Activated naive CD4-positive, alpha-beta T cell treated with anti-CD3 and anti-CD28 coated beads, Interleukin-2, amount 50 U/mL, for 16 hours (primary cell): ENCODE measurements around the gene CALHM4.
"Not testable (repeated sequence)": the region's sequence is repeated elsewhere in the genome, so short reads cannot be mapped to it uniquely, and the experiment has no call there.

Experiments
- DNase-seq: peaks from one replicate; pipeline ENCODE4 v3.0.0-alpha.2; 2020

The CALHM4 gene

GRCh38 chr6:116579143-116579542 lies 25.6 kb downstream of the CALHM4 start:
- no peak for DNase-seq

GRCh38 chr6:116580198-116580597 lies 26.6 kb downstream of the CALHM4 start:
- DNase-seq = no peak

- no peak for DNase-seq
Observed at GRCh38 chr6:116586276-116586675, 32.7 kb downstream of the CALHM4 start.

- DNase-seq = no peak
Observed at GRCh38 chr6:116586738-116587137, 33.2 kb downstream of the CALHM4 start.

- no peak for DNase-seq
Observed at GRCh38 chr6:116595247-116595646, 41.7 kb downstream of the CALHM4 start.

- no peak for DNase-seq
Observed at GRCh38 chr6:116596815-116597214, 43.3 kb downstream of the CALHM4 start.

GRCh38 chr6:116603916-116604315 lies 50.4 kb downstream of the CALHM4 start:
- DNase-seq = not testable (repeated sequence)

GRCh38 chr6:116604868-116605267 lies 51.3 kb downstream of the CALHM4 start:
- DNase-seq = not testable (repeated sequence)

GRCh38 chr6:116605935-116606334 lies 52.4 kb downstream of the CALHM4 start:
- no peak for DNase-seq
